ENCODE measurements around the gene ASPA. TPM values are rescaled to one million over a fixed set of nuclear protein-coding genes. Genes with fewer than 3 reads are reported as not detected.
"Not testable (repeated sequence)": the region's sequence is repeated elsewhere in the genome, so short reads cannot be mapped to it uniquely, and the experiment has no call there.

The ASPA gene
- total RNA-seq, 4 donors from 2014 or later, result 1.00 to 5.2 (median 2.9) TPM

GRCh38 chr17:3440451-3440850 is 35.3 kb upstream of the ASPA start:
- H3K4me1 ChIP-seq, result no peaks in the 10 kb centered on the region
- intact Hi-C loops (cut with DNase I; ENCODE audit: low total_unique reads) (no loop called here), in situ Hi-C loops (cut with MboI; ENCODE audit: low pct_ligation_motif_present in 1 of 4, low pct_unique_long_range_greater_than_20kb in 1 of 4, low sequenced_read_pairs in 3 of 4) (no loop called here)
- peaks cover 8% of the 10 kb centered on the region for H3K27me3 ChIP-seq
- H3K27ac ChIP-seq, result no peak overlapping the region
- H3K4me3 ChIP-seq, result no peak overlapping the region
- DNase-seq, result no peak
- no peaks in the 10 kb centered on the region for H3K36me3 ChIP-seq
- H3K9me3 ChIP-seq, result no peaks in the 10 kb centered on the region
- WGBS, 2 donors (ENCODE audit: low coverage in 1 of 2), result 73 to 76% methylated on average over 2 of the region's 2 CpGs
- TF ChIP-seq, protein P1, sequence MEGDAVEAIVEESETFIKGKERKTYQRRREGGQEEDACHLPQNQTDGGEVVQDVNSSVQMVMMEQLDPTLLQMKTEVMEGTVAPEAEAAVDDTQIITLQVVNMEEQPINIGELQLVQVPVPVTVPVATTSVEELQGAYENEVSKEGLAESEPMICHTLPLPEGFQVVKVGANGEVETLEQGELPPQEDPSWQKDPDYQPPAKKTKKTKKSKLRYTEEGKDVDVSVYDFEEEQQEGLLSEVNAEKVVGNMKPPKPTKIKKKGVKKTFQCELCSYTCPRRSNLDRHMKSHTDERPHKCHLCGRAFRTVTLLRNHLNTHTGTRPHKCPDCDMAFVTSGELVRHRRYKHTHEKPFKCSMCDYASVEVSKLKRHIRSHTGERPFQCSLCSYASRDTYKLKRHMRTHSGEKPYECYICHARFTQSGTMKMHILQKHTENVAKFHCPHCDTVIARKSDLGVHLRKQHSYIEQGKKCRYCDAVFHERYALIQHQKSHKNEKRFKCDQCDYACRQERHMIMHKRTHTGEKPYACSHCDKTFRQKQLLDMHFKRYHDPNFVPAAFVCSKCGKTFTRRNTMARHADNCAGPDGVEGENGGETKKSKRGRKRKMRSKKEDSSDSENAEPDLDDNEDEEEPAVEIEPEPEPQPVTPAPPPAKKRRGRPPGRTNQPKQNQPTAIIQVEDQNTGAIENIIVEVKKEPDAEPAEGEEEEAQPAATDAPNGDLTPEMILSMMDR (IDR thresholded peaks at IDR 0.05), result no peak
- TF ChIP-seq EP300 (IDR thresholded peaks at IDR 0.05; ENCODE audit: low read depth) (no peak), POLR2A (IDR thresholded peaks at IDR 0.05) (no peak)

GRCh38 chr17:3447625-3448024 is 28.2 kb upstream of the ASPA start:
- no peak for DNase-seq
- in situ Hi-C loops (cut with MboI; ENCODE audit: low pct_ligation_motif_present in 1 of 4, low pct_unique_long_range_greater_than_20kb in 1 of 4, low sequenced_read_pairs in 3 of 4), result no loop called here
- no peak overlapping the region for H3K4me3 ChIP-seq
- peaks cover 0 to 16% (median 7%) of the 10 kb centered on the region in 4 donors for H3K4me1 ChIP-seq
- TF ChIP-seq, protein P1 (IDR thresholded peaks at IDR 0.05), result no peak
- TF ChIP-seq POLR2A (IDR thresholded peaks at IDR 0.05), result no peak
- no peak for TF ChIP-seq POLR2AphosphoS5 (IDR thresholded peaks at IDR 0.05)
- no peak for TF ChIP-seq EP300 (IDR thresholded peaks at IDR 0.05; ENCODE audit: low read depth)
- H3K27ac ChIP-seq, result peak overlapping the region in 2 of 4 donors; percentile 34 to 38
- H3K27me3 ChIP-seq, result no peaks in the 10 kb centered on the region
- intact Hi-C loops (cut with DNase I; ENCODE audit: low total_unique reads), result no loop called here
- no peaks in the 10 kb centered on the region for H3K36me3 ChIP-seq
- 59 to 76% methylated on average over 2 of the region's 2 CpGs for WGBS, 2 donors (ENCODE audit: low coverage in 1 of 2)
- no peaks in the 10 kb centered on the region for H3K9me3 ChIP-seq

GRCh38 chr17:3448059-3448665 is 27.6 kb upstream of the ASPA start:
- no peak overlapping the region for H3K4me3 ChIP-seq
- H3K4me1 ChIP-seq, result peaks cover 0 to 16% (median 7%) of the 10 kb centered on the region in 4 donors
- no peak for DNase-seq
- no peaks in the 10 kb centered on the region for H3K27me3 ChIP-seq
- WGBS, 2 donors (ENCODE audit: low coverage in 1 of 2), result 7 to 31% methylated on average over 2 of the region's 2 CpGs
- no peak for TF ChIP-seq POLR2AphosphoS5 (IDR thresholded peaks at IDR 0.05)
- TF ChIP-seq EP300 (IDR thresholded peaks at IDR 0.05; ENCODE audit: low read depth), result no peak
- TF ChIP-seq POLR2A (IDR thresholded peaks at IDR 0.05), result no peak
- TF ChIP-seq, protein P1 (IDR thresholded peaks at IDR 0.05), result no peak
- in situ Hi-C loops (cut with MboI; ENCODE audit: low pct_ligation_motif_present in 1 of 4, low pct_unique_long_range_greater_than_20kb in 1 of 4, low sequenced_read_pairs in 3 of 4), result no loop called here
- no peaks in the 10 kb centered on the region for H3K9me3 ChIP-seq
- H3K36me3 ChIP-seq, result no peaks in the 10 kb centered on the region
- peak overlapping the region in 2 of 4 donors; percentile 34 to 38 for H3K27ac ChIP-seq
- intact Hi-C loops (cut with DNase I; ENCODE audit: low total_unique reads), result no loop called here

- DNase-seq; H3K9me3 ChIP-seq; H3K4me3 ChIP-seq; H3K36me3 ChIP-seq; H3K4me1 ChIP-seq; H3K27me3 ChIP-seq; intact Hi-C loops (cut with DNase I; ENCODE audit: low total_unique reads); H3K27ac ChIP-seq: not testable (repeated sequence)
- WGBS, 2 donors (ENCODE audit: low coverage in 1 of 2), result 23 to 48% methylated on average over 1 of the region's 1 CpG
- in situ Hi-C loops (cut with MboI; ENCODE audit: low pct_ligation_motif_present in 1 of 4, low pct_unique_long_range_greater_than_20kb in 1 of 4, low sequenced_read_pairs in 3 of 4), result loop anchor here in 1 of 4 donors (25.0 kb wide), 1 partner anchor 104 kb away; no protein-coding TSS in a partner anchor
Measured at GRCh38 chr17:3466355-3466754, 9.4 kb upstream of the ASPA start.

- H3K27ac ChIP-seq, result peak overlapping the region in 1 of 4 donors; percentile 0
- H3K9me3 ChIP-seq, result no peaks in the 10 kb centered on the region
- H3K4me1 ChIP-seq, result peaks cover 5 to 11% (median 9%) of the 10 kb centered on the region in 4 donors
- intact Hi-C loops (cut with DNase I; ENCODE audit: low total_unique reads) (no loop called here), in situ Hi-C loops (cut with MboI; ENCODE audit: low pct_ligation_motif_present in 1 of 4, low pct_unique_long_range_greater_than_20kb in 1 of 4, low sequenced_read_pairs in 3 of 4) (loop anchor here in 1 of 4 donors (25.0 kb wide), 1 partner anchor 107 kb away; no protein-coding TSS in a partner anchor)
- 45 to 50% methylated on average over 5 of the region's 5 CpGs for WGBS, 2 donors (ENCODE audit: low coverage in 1 of 2)
- TF ChIP-seq POLR2AphosphoS5 (IDR thresholded peaks at IDR 0.05) (no peak), EP300 (IDR thresholded peaks at IDR 0.05; ENCODE audit: low read depth) (no peak), POLR2A (IDR thresholded peaks at IDR 0.05) (no peak)
- TF ChIP-seq, protein P1 (IDR thresholded peaks at IDR 0.05), result no peak
- no peaks in the 10 kb centered on the region for H3K36me3 ChIP-seq
- no peaks in the 10 kb centered on the region for H3K27me3 ChIP-seq
- no peak overlapping the region for H3K4me3 ChIP-seq
- peak; percentile 17 for DNase-seq
Measured at GRCh38 chr17:3469529-3469928, 6.3 kb upstream of the ASPA start.
